ENCODE measurements around the gene AP1M1. TPM values are rescaled to one million over a fixed set of nuclear protein-coding genes. Genes with fewer than 3 reads are reported as not detected.

AP1M1 gene
- total RNA-seq, 4 donors from 2014 or later: 84.9 to 108 (median 88.4) TPM

DNA sequence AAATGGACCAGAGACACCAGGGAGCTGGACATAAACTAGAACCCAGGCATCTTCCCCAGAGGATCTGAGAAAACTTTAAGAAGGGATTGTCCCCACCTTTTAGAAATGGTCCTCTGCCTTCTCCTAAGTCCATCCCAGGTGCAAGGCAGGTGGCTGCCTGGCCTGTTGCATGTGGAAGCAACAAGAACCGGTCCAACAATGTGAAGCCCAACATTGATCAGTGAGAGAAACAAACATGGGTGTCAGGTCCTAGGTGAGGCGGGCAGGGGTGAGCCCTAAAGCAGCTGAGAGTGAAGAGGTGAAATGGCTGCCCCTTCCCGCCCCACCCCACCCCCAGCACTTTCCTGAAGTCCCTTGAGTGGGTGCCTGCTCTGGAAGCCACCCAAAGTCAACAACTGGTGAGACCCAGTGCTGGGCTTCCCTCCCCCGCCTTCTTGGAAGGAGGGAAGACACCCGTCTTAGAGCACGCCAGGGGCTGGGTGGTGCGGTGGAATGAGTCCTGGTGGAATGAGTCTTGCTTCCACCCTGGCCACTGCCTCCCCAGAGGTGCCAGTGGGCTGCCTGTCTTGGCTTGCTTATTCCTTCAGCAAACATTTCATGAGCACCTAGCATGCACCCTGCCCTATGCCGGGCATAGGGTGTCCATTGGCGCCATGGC, 1.7 kb downstream of the AP1M1 start:
- TF ChIP-seq, protein P1, sequence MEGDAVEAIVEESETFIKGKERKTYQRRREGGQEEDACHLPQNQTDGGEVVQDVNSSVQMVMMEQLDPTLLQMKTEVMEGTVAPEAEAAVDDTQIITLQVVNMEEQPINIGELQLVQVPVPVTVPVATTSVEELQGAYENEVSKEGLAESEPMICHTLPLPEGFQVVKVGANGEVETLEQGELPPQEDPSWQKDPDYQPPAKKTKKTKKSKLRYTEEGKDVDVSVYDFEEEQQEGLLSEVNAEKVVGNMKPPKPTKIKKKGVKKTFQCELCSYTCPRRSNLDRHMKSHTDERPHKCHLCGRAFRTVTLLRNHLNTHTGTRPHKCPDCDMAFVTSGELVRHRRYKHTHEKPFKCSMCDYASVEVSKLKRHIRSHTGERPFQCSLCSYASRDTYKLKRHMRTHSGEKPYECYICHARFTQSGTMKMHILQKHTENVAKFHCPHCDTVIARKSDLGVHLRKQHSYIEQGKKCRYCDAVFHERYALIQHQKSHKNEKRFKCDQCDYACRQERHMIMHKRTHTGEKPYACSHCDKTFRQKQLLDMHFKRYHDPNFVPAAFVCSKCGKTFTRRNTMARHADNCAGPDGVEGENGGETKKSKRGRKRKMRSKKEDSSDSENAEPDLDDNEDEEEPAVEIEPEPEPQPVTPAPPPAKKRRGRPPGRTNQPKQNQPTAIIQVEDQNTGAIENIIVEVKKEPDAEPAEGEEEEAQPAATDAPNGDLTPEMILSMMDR (IDR thresholded peaks at IDR 0.05; ENCODE audit: low read depth): no peak

GRCh38 chr19:16200038-16201010, 2.6 kb downstream of the AP1M1 start:
- TF ChIP-seq, protein P1 (IDR thresholded peaks at IDR 0.05; ENCODE audit: low read depth): no peak

GRCh38 chr19:16201011-16201391, 3.3 kb downstream of the AP1M1 start:
- TF ChIP-seq, protein P1 (IDR thresholded peaks at IDR 0.05; ENCODE audit: low read depth): no peak

GRCh38 chr19:16202320-16203255, 4.9 kb downstream of the AP1M1 start:
- TF ChIP-seq, protein P1 (IDR thresholded peaks at IDR 0.05; ENCODE audit: low read depth): no peak

- TF ChIP-seq, protein P1 (IDR thresholded peaks at IDR 0.05; ENCODE audit: low read depth): no peak
Observed at GRCh38 chr19:16203256-16204004, 5.7 kb downstream of the AP1M1 start.

GRCh38 chr19:16204005-16204294, 6.2 kb downstream of the AP1M1 start:
- TF ChIP-seq, protein P1 (IDR thresholded peaks at IDR 0.05; ENCODE audit: low read depth): no peak

All from subcutaneous adipose tissue (tissue), 4 donors.